PC-3 (cell line): ENCODE results near the gene SYK. TPM values are rescaled to one million over a fixed set of nuclear protein-coding genes. Genes with fewer than 3 reads are reported as not detected.

ENCODE experiments used
- ATAC-seq: fragments of 200-7000 bp; cut with Tn5 transposase; 2 replicates; pipeline ENCODE4 v1.9.1; 2020; ENCODE audit warnings: mild to moderate bottlenecking, moderate library complexity
- BruUV-seq: library from RNA; stranded (reverse); fragments of 400-500 nt; replicated peaks from 2 replicates; lab custom pipeline; 2021; lab: Mats Ljungman, UMichigan
- CTCF ChIA-PET: fragments of 300-600 bp; sonication (Branson Sonifier 250); formaldehyde crosslinking; loops from one replicate; lab custom pipeline; 2022; ENCODE audit warnings: antibody characterized with exemption; lab: Charles Lee
- POLR2A ChIA-PET: fragments of 300-600 bp; sonication (Branson Sonifier 250); formaldehyde crosslinking; loops from one replicate; lab custom pipeline; 2022; ENCODE audit warnings: antibody characterized with exemption; ENCODE audit not compliant: unreplicated experiment; lab: Charles Lee
- DNase-seq: peaks from one replicate; pipeline ENCODE4 v3.0.0-alpha.2; 2015
- H2AFZ ChIP-seq: fragments of 300-600 bp; sonication (generic); 2 replicates; pipeline ENCODE4 v1.6.0; 2016; ENCODE audit warnings: antibody characterized with exemption, low read length
- H3F3A ChIP-seq: fragments of 300-600 bp; sonication (generic); one replicate; pipeline ENCODE4 v1.6.0; 2017; ENCODE audit warnings: antibody characterized with exemption, low read length, control low read depth, mild to moderate bottlenecking; ENCODE audit not compliant: unreplicated experiment
- H3K27ac ChIP-seq: fragments of 300-600 bp; sonication (generic); 2 replicates; pipeline ENCODE4 v1.5.1; 2016; ENCODE audit warnings: mild to moderate bottlenecking, low read length
- H3K27me3 ChIP-seq: fragments of 300-600 bp; sonication (generic); 2 replicates; pipeline ENCODE4 v1.6.1; 2016; ENCODE audit warnings: low read length, mixed read lengths
- H3K36me3 ChIP-seq: fragments of 300-600 bp; sonication (generic); 2 replicates; pipeline ENCODE4 v1.6.1; 2016; ENCODE audit warnings: low read depth, mixed run types, low read length, mixed read lengths
- H3K4me1 ChIP-seq: fragments of 300-600 bp; sonication (generic); 2 replicates; pipeline ENCODE4 v1.5.1; 2016; ENCODE audit warnings: low read length; ENCODE audit not compliant: insufficient read depth
- H3K4me2 ChIP-seq: fragments of 300-600 bp; sonication (generic); 2 replicates; pipeline ENCODE4 v1.6.0; 2016; ENCODE audit warnings: low read length
- H3K4me3 ChIP-seq: fragments of 300-600 bp; sonication (generic); 2 replicates; pipeline ENCODE4 v1.5.1; 2016; ENCODE audit warnings: mild to moderate bottlenecking, low read length, mixed read lengths
- H3K79me2 ChIP-seq: fragments of 300-600 bp; sonication (generic); 2 replicates; pipeline ENCODE4 v1.6.1; 2017; ENCODE audit warnings: low read length, mixed read lengths
- H3K9ac ChIP-seq: fragments of 300-600 bp; sonication (generic); 2 replicates; pipeline ENCODE4 v1.6.0; 2016; ENCODE audit warnings: mild to moderate bottlenecking, low read length
- H3K9me2 ChIP-seq: fragments of 300-600 bp; sonication (generic); replicated peaks from 2 replicates; pipeline ENCODE4 v1.6.1; 2016; ENCODE audit warnings: mixed run types, low read length, mixed read lengths
- H3K9me3 ChIP-seq: fragments of 300-600 bp; sonication (generic); 2 replicates; pipeline ENCODE4 v1.6.1; 2016; ENCODE audit warnings: low read length, mixed read lengths
- H4K20me1 ChIP-seq: fragments of 300-600 bp; sonication (generic); 2 replicates; pipeline ENCODE4 v1.6.1; 2016; ENCODE audit warnings: low read length, mixed read lengths
- EZH2 ChIP-seq: fragments of 300-600 bp; sonication (generic); IDR thresholded peaks from one replicate; pipeline ENCODE4 v1.6.1; 2017; ENCODE audit warnings: antibody characterized with exemption, mild to moderate bottlenecking, low read length; ENCODE audit not compliant: unreplicated experiment
- EZH2phosphoT487 ChIP-seq: fragments of 300-600 bp; sonication (generic); IDR thresholded peaks from 2 replicates; pipeline ENCODE4 v1.6.1; 2018; ENCODE audit warnings: mild to moderate bottlenecking, antibody characterized with exemption, low read length, borderline replicate concordance
- intact Hi-C: fragments of 100-400 bp; cut with micrococcal nuclease; formaldehyde crosslinking; loops from 2 replicates; pipeline ENCODE4 v1.9.0; 2023
- total RNA-seq: library from RNA; depleted of rRNA; stranded (reverse); fragments of >200 nt; gene quantifications from 2 replicates; pipeline ENCODE4 v1.2.3, GENCODE V29; 2014
- TF ChIP-seq, protein P1 (sequence below): fragments of 300-600 bp; sonication (generic); conservative IDR thresholded peaks from 2 replicates; pipeline ENCODE4 v1.5.1; 2017; ENCODE audit warnings: antibody characterized with exemption, low read depth, mild to moderate bottlenecking, low read length

SYK gene
- total RNA-seq, 1 experiment from 2014 or later, result 12.9 TPM

DNA sequence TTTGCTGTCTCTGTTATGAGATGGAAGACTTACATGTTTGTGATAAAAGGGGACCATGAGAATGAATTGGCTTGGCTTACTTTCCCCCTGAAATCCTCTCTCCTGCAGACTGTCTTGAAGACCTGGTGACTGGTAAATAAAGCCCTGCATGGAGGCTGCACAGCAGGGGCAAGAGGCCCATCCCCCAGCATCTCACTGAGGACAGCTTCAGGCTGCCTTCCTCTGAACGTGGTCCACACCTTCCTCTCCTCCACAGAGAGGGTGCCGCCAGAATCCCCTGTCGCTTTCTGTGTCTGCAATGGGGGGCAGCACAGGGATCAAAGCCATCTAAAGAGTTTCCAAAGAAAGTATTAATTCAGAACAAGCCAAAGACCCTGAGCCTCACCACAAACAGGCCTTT, 94.6 kb downstream of the SYK start:
- Histone ChIP-seq H2AFZ (no peak overlapping the region), H3K9ac (no peak overlapping the region), H3K36me3 (no peaks in the 10 kb centered on the region), H3K4me1 (no peaks in the 10 kb centered on the region), H3K9me2 (no peaks in the 10 kb centered on the region), H3K4me3 (no peak overlapping the region), H3K79me2 (no peaks in the 10 kb centered on the region), H3K9me3 (no peaks in the 10 kb centered on the region), H3K27ac (no peak overlapping the region), H3F3A (no peaks in the 10 kb centered on the region), H3K27me3 (no peaks in the 10 kb centered on the region), H3K4me2 (no peak overlapping the region), H4K20me1 (no peaks in the 10 kb centered on the region)
- ChIA-PET CTCF (no interaction called here), POLR2A (no interaction called here)
- ATAC-seq (no peak), DNase-seq (no peak)
- TF ChIP-seq EZH2 (no peak), EZH2phosphoT487 (no peak)
- TF ChIP-seq, protein P1, sequence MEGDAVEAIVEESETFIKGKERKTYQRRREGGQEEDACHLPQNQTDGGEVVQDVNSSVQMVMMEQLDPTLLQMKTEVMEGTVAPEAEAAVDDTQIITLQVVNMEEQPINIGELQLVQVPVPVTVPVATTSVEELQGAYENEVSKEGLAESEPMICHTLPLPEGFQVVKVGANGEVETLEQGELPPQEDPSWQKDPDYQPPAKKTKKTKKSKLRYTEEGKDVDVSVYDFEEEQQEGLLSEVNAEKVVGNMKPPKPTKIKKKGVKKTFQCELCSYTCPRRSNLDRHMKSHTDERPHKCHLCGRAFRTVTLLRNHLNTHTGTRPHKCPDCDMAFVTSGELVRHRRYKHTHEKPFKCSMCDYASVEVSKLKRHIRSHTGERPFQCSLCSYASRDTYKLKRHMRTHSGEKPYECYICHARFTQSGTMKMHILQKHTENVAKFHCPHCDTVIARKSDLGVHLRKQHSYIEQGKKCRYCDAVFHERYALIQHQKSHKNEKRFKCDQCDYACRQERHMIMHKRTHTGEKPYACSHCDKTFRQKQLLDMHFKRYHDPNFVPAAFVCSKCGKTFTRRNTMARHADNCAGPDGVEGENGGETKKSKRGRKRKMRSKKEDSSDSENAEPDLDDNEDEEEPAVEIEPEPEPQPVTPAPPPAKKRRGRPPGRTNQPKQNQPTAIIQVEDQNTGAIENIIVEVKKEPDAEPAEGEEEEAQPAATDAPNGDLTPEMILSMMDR, result no peak
- intact Hi-C loops, result no loop called here
- no TSS peak for BruUV-seq

DNA sequence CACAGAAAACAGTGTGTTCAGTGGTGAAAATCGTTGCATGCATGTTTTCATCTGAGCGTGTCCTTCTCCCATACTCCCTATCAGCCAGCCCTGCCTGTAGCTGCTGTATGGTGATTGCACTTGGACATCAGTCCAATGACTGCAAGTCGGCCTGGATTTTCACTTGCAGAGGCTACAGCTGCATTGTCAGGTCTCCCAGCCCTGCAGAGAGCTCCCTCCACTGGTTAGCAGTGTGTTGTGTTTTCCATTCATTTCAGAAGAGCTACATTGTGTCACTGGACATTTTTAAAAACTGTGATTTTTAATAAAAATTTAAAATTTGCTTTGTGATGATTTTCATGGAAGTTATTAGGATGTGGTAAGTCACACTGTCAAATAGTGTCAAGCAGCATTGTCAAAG, 96.6 kb downstream of the SYK start:
- H3K4me2 ChIP-seq, result no peak overlapping the region
- CTCF ChIA-PET, result no interaction called here
- POLR2A ChIA-PET, result no interaction called here
- H3K27me3 ChIP-seq, result no peaks in the 10 kb centered on the region
- H3K36me3 ChIP-seq, result no peaks in the 10 kb centered on the region
- no peaks in the 10 kb centered on the region for H4K20me1 ChIP-seq
- TF ChIP-seq, protein P1, result peak; percentile 31; the same call in 1 of the 2 replicates
- TF ChIP-seq EZH2phosphoT487 (no peak), EZH2 (no peak)
- H3K4me1 ChIP-seq, result no peaks in the 10 kb centered on the region
- no peaks in the 10 kb centered on the region for H3K9me2 ChIP-seq
- H3K79me2 ChIP-seq, result no peaks in the 10 kb centered on the region
- no peak overlapping the region for H3K4me3 ChIP-seq
- intact Hi-C loops, result no loop called here
- ATAC-seq (no peak), DNase-seq (peak; percentile 6)
- H2AFZ ChIP-seq, result no peak overlapping the region
- H3K27ac ChIP-seq, result no peak overlapping the region
- H3K9me3 ChIP-seq, result no peaks in the 10 kb centered on the region
- H3F3A ChIP-seq, result no peaks in the 10 kb centered on the region
- no TSS peak for BruUV-seq
- no peak overlapping the region for H3K9ac ChIP-seq

DNA sequence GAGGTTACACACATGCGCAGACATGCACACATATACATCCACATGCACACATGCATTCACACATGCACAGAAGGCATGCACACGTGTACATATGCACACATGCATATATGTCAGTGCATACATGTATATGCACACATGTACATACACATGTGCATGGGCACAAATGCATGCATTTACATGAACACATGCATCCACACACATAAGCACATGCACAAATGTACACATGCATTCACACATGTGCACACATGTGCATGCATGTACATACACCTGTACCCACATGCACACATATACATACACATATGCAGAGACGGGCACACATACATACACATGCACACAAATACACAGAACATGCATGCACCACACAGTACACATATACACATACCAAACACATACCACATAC, 97.7 kb downstream of the SYK start:
- H3K4me2 ChIP-seq, result no peak overlapping the region
- no peaks in the 10 kb centered on the region for H3K4me1 ChIP-seq
- H3K27me3 ChIP-seq, result no peaks in the 10 kb centered on the region
- ATAC-seq, result no peak
- ChIA-PET CTCF (no interaction called here), POLR2A (no interaction called here)
- no peaks in the 10 kb centered on the region for H4K20me1 ChIP-seq
- no peaks in the 10 kb centered on the region for H3K36me3 ChIP-seq
- no peaks in the 10 kb centered on the region for H3K9me2 ChIP-seq
- DNase-seq, result no peak
- no peak overlapping the region for H3K27ac ChIP-seq
- TF ChIP-seq EZH2phosphoT487 (no peak), EZH2 (no peak)
- TF ChIP-seq, protein P1, result no peak
- no peak overlapping the region for H3K9ac ChIP-seq
- no peaks in the 10 kb centered on the region for H3F3A ChIP-seq
- no peak overlapping the region for H3K4me3 ChIP-seq
- intact Hi-C loops, result no loop called here
- H3K9me3 ChIP-seq, result no peaks in the 10 kb centered on the region
- H2AFZ ChIP-seq, result no peak overlapping the region
- no peaks in the 10 kb centered on the region for H3K79me2 ChIP-seq
- no TSS peak for BruUV-seq
